ENCODE data around the gene ZNF444. TPM values are rescaled to one million over a fixed set of nuclear protein-coding genes. Genes with fewer than 3 reads are reported as not detected.

The ZNF444 gene
- total RNA-seq, 1 experiment from 2014 or later, result 40.0 TPM

GRCh38 chr19:56108447-56109195, 32.5 kb upstream of the ZNF444 start:
- Histone ChIP-seq H3K9ac (ENCODE audit: low read length) (no peak overlapping the region), H3K9me2 (replicated peaks; ENCODE audit: low read length) (no peaks in the 10 kb centered on the region), H3K27ac (ENCODE audit: low read length) (no peak overlapping the region), H3K4me3 (ENCODE audit: low read length) (no peak overlapping the region), H3K4me2 (ENCODE audit: low read length) (no peak overlapping the region), H3K9me3 (ENCODE audit: low read length) (no peaks in the 10 kb centered on the region), H3F3A (ENCODE audit: low read length, unreplicated experiment) (no peaks in the 10 kb centered on the region), H4K20me1 (ENCODE audit: low read length) (peaks cover 69% of the 10 kb centered on the region), H2AFZ (ENCODE audit: low read length) (no peak overlapping the region), H3K79me2 (ENCODE audit: low read length) (peaks cover 94% of the 10 kb centered on the region), H3K36me3 (ENCODE audit: low read depth, low read length) (peaks cover 12% of the 10 kb centered on the region; the same call in 1 of the 2 replicates), H3K4me1 (ENCODE audit: insufficient read depth, low read length) (no peaks in the 10 kb centered on the region), H3K27me3 (ENCODE audit: low read length) (no peaks in the 10 kb centered on the region)
- intact Hi-C loops (cut with micrococcal nuclease), result no loop called here
- no peak for TF ChIP-seq EZH2 (IDR thresholded peaks at IDR 0.05; ENCODE audit: low read length, unreplicated experiment)
- no peak for TF ChIP-seq EZH2phosphoT487 (IDR thresholded peaks at IDR 0.05; ENCODE audit: borderline replicate concordance, low read length)
- no peak for TF ChIP-seq CTCF (conservative IDR thresholded peaks at IDR 0.05; ENCODE audit: low read depth, low read length)
- ATAC-seq, result no peak
- no peak for DNase-seq
- CTCF ChIA-PET, result no interaction called here
- POLR2A ChIA-PET (ENCODE audit: unreplicated experiment), result no interaction called here
- no TSS peak for BruUV-seq (replicated peaks)

DNA sequence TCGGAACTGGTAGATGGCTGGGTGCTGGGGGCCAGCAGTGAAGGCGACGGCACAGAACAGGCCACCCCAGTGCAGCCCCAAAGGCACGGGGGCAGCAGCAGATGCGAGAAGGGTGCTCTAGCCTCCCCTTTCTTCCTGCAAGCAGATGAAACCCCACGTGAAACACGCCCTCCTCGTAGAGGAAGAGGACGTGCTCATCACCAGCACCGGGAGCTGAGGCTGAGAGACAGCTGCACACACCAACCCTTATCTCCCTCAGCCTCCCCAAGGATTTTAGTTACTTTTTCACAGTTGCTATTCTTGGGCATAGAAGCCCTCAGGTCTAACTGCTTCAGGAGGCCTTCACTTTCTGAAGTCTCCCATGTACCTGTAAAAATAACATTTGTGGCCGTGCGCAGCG, 31.9 kb upstream of the ZNF444 start:
- H3K79me2 ChIP-seq (ENCODE audit: low read length), result peaks cover 100% of the 10 kb centered on the region
- no peaks in the 10 kb centered on the region for H3K27me3 ChIP-seq (ENCODE audit: low read length)
- intact Hi-C loops (cut with micrococcal nuclease), result no loop called here
- no peak overlapping the region for H3K27ac ChIP-seq (ENCODE audit: low read length)
- no peak for DNase-seq
- no peaks in the 10 kb centered on the region for H3F3A ChIP-seq (ENCODE audit: low read length, unreplicated experiment)
- H3K9ac ChIP-seq (ENCODE audit: low read length), result no peak overlapping the region
- no peak overlapping the region for H3K4me3 ChIP-seq (ENCODE audit: low read length)
- no peaks in the 10 kb centered on the region for H3K9me2 ChIP-seq (replicated peaks; ENCODE audit: low read length)
- H3K9me3 ChIP-seq (ENCODE audit: low read length), result no peaks in the 10 kb centered on the region
- H4K20me1 ChIP-seq (ENCODE audit: low read length), result peaks cover 74% of the 10 kb centered on the region
- H3K4me2 ChIP-seq (ENCODE audit: low read length), result no peak overlapping the region
- H3K4me1 ChIP-seq (ENCODE audit: insufficient read depth, low read length), result no peaks in the 10 kb centered on the region
- no peak for TF ChIP-seq EZH2 (IDR thresholded peaks at IDR 0.05; ENCODE audit: low read length, unreplicated experiment)
- no peak for TF ChIP-seq EZH2phosphoT487 (IDR thresholded peaks at IDR 0.05; ENCODE audit: borderline replicate concordance, low read length)
- TF ChIP-seq CTCF (conservative IDR thresholded peaks at IDR 0.05; ENCODE audit: low read depth, low read length), result no peak
- CTCF ChIA-PET, result no interaction called here
- H2AFZ ChIP-seq (ENCODE audit: low read length), result no peak overlapping the region
- no peak for ATAC-seq
- BruUV-seq (replicated peaks), result no TSS peak
- H3K36me3 ChIP-seq (ENCODE audit: low read depth, low read length), result peaks cover 12% of the 10 kb centered on the region; the same call in 1 of the 2 replicates
- POLR2A ChIA-PET (ENCODE audit: unreplicated experiment), result no interaction called here
